GM12891 (cell line): ENCODE data around the gene RNASE7.

ENCODE experiments used
- PAX5 ChIP-seq: IDR thresholded peaks from 2 replicates; pipeline ENCODE4 v1.6.1; 2011; ENCODE audit warnings: low read length, moderate library complexity, mild to moderate bottlenecking; ENCODE audit not compliant: insufficient read depth, severe bottlenecking
- POLR2A ChIP-seq: IDR thresholded peaks from 2 replicates; pipeline ENCODE4 v1.6.1; 2011; ENCODE audit warnings: low read depth, low read length, control low read depth
- POLR2AphosphoS5 ChIP-seq: IDR thresholded peaks from 2 replicates; pipeline ENCODE4 v1.6.1; 2011; ENCODE audit warnings: low read depth, low read length, control low read depth
- POU2F2 ChIP-seq: IDR thresholded peaks from 2 replicates; pipeline ENCODE4 v1.6.1; 2011; ENCODE audit warnings: low read depth, mild to moderate bottlenecking, control low read depth, low read length, moderate library complexity
- SPI1 ChIP-seq: IDR thresholded peaks from 2 replicates; pipeline ENCODE4 v1.6.1; 2011; ENCODE audit warnings: low read depth, low read length, control low read depth
- TAF1 ChIP-seq: IDR thresholded peaks from 2 replicates; pipeline ENCODE4 v1.6.1; 2011; ENCODE audit warnings: low read depth, low read length, control low read depth

- TF ChIP-seq TAF1 (no peak), POLR2A (no peak), POLR2AphosphoS5 (no peak), SPI1 (no peak), POU2F2 (no peak), PAX5 (no peak)
These were observed 31.8 kb downstream of the RNASE7 start for GRCh38 chr14:21073921-21074320.
